Mesenchymal stem cell (in vitro differentiated cells and primary cell): ENCODE results near the gene KLHL3.

Source experiments
- DNase-seq: peaks from one replicate; pipeline ENCODE4 v3.0.0-alpha.2; 2013
- H2AFZ ChIP-seq: one replicate; pipeline ENCODE4 v1.6.1; 2013; ENCODE audit warnings: low read depth, mild to moderate bottlenecking, control low read depth, inconsistent platforms, low read length, moderate library complexity
- H2AK5ac ChIP-seq: 2 replicates; pipeline ENCODE4 v1.6.1; 2013; ENCODE audit warnings: low read length, moderate library complexity, mild to moderate bottlenecking, inconsistent platforms; ENCODE audit not compliant: severe bottlenecking
- H2BK120ac ChIP-seq: one replicate; pipeline ENCODE4 v1.6.1; 2013; ENCODE audit warnings: low read depth, mild to moderate bottlenecking, inconsistent platforms, low read length, moderate library complexity
- H2BK12ac ChIP-seq, 2 experiments: one replicate each; pipeline ENCODE4 v1.6.1; 2013; ENCODE audit warnings: inconsistent platforms in 2 of 2, low read length in 2 of 2, mild to moderate bottlenecking in 2 of 2, moderate library complexity in 2 of 2, control low read depth in 1 of 2
- H2BK15ac ChIP-seq: one replicate; pipeline ENCODE4 v1.6.1; 2013; ENCODE audit warnings: mild to moderate bottlenecking, low read depth, inconsistent platforms; ENCODE audit not compliant: poor library complexity, severe bottlenecking
- H2BK5ac ChIP-seq: 2 replicates; pipeline ENCODE4 v1.6.1; 2013; ENCODE audit warnings: low read depth, mild to moderate bottlenecking, low read length, control low read depth, inconsistent platforms; ENCODE audit not compliant: poor library complexity, severe bottlenecking
- H3K14ac ChIP-seq, 2 experiments: one replicate each; pipeline ENCODE4 v1.6.1; 2013; ENCODE audit warnings: inconsistent platforms in 2 of 2, low read length in 2 of 2, control low read depth in 1 of 2, mild to moderate bottlenecking in 1 of 2, moderate library complexity in 1 of 2
- H3K18ac ChIP-seq, 2 experiments: one replicate each; pipeline ENCODE4 v1.6.1; 2013; ENCODE audit warnings: inconsistent platforms in 2 of 2, low read length in 2 of 2, control low read depth in 1 of 2, low read depth in 1 of 2, mild to moderate bottlenecking in 1 of 2
- H3K23ac ChIP-seq, 2 experiments: one replicate each; pipeline ENCODE4 v1.6.1; 2013; ENCODE audit warnings: inconsistent platforms in 2 of 2, low read length in 2 of 2, mild to moderate bottlenecking in 2 of 2, moderate library complexity in 2 of 2, control low read depth in 1 of 2
- H3K27ac ChIP-seq: 2 replicates; pipeline ENCODE4 v1.5.1; 2013; ENCODE audit warnings: mild to moderate bottlenecking, moderate library complexity, low read length, control low read depth, inconsistent platforms; ENCODE audit not compliant: poor library complexity, severe bottlenecking
- H3K27me3 ChIP-seq, 2 experiments: 2 replicates each; pipeline versions ENCODE4 v1.6.1 to v1.7.0; 2013; ENCODE audit warnings: low read length in 2 of 2, mild to moderate bottlenecking in 2 of 2, moderate library complexity in 2 of 2, control low read depth in 1 of 2, inconsistent platforms in 1 of 2; ENCODE audit not compliant: control insufficient read depth in 1 of 2, insufficient read depth in 1 of 2
- H3K36me3 ChIP-seq, 2 experiments: 2 replicates each; pipeline versions ENCODE4 v1.6.1 to v1.7.0; 2013; ENCODE audit warnings: low read length in 2 of 2, control low read depth in 1 of 2, inconsistent platforms in 1 of 2, low read depth in 1 of 2, mild to moderate bottlenecking in 1 of 2; ENCODE audit not compliant: insufficient read depth in 2 of 2, control insufficient read depth in 1 of 2
- H3K4ac ChIP-seq, 2 experiments: one replicate each; pipeline ENCODE4 v1.6.1; 2013; ENCODE audit warnings: inconsistent platforms in 2 of 2, low read length in 2 of 2, mild to moderate bottlenecking in 2 of 2, moderate library complexity in 2 of 2, control low read depth in 1 of 2, low read depth in 1 of 2
- H3K4me1 ChIP-seq: 2 replicates; pipeline ENCODE4 v1.6.1; 2013; ENCODE audit warnings: low read depth, low read length, control low read depth; ENCODE audit not compliant: control insufficient read depth, insufficient read depth
- H3K4me2 ChIP-seq: 2 replicates; pipeline ENCODE4 v1.6.1; 2013; ENCODE audit warnings: low read length, mild to moderate bottlenecking, inconsistent platforms; ENCODE audit not compliant: poor library complexity, severe bottlenecking
- H3K4me3 ChIP-seq, 2 experiments: 2 replicates each; pipeline versions ENCODE4 v1.5.1 to v1.7.0; 2013; ENCODE audit warnings: low read length in 2 of 2, mild to moderate bottlenecking in 2 of 2, control low read depth in 1 of 2, low read depth in 1 of 2; ENCODE audit not compliant: insufficient read depth in 1 of 2
- H3K79me1 ChIP-seq: replicated peaks from 2 replicates; pipeline ENCODE4 v1.6.1; 2013; ENCODE audit warnings: mild to moderate bottlenecking, control low read depth, low read length, inconsistent platforms; ENCODE audit not compliant: poor library complexity, severe bottlenecking
- H3K9ac ChIP-seq: 2 replicates; pipeline ENCODE4 v1.7.0; 2013; ENCODE audit warnings: mild to moderate bottlenecking, low read length, moderate library complexity
- H3K9me3 ChIP-seq: 2 replicates; pipeline ENCODE4 v1.7.0; 2013; ENCODE audit warnings: mild to moderate bottlenecking, low read length; ENCODE audit not compliant: control insufficient read depth
- H4K8ac ChIP-seq: one replicate; pipeline ENCODE4 v1.6.1; 2013; ENCODE audit warnings: inconsistent platforms, mild to moderate bottlenecking, low read length, moderate library complexity
- H4K91ac ChIP-seq: one replicate; pipeline ENCODE4 v1.6.1; 2013; ENCODE audit warnings: mild to moderate bottlenecking, low read length, inconsistent platforms
- WGBS: methylation state at CpG from one replicate; pipeline ENCODE4 v1.1.7; 2013; ENCODE audit warnings: mixed read lengths; 5-methylcytosine and 5-hydroxymethylcytosine counted together

KLHL3 gene

DNA sequence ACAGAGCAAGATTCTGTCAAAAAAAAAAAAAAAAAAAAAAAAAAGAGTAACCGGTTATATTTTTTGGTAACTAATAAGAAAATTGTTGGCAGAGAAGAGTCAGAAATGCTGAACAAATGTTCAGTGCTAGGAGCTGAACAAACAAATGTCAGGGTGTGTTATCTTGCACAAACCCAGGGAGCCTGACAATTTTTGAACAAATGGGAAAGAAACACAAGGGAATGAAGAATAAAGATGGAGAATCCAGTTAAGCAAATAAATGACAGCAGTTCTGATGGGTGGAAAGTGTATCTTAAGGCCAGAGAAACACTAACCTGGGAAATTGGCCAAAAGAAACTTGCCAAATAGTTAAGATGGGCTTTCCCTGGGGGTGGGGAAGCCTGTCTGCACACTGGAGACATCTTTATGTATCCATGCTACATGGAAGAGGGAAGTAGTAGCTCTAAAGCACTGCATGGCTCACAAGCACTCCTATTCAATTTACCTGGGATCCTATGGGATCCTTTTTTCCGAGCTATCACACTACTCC, 23.7 kb downstream of the KLHL3 start:
- no peaks in the 10 kb centered on the region for H3K79me1 ChIP-seq
- 100% methylated on average over 1 of the region's 2 CpGs for WGBS

DNA sequence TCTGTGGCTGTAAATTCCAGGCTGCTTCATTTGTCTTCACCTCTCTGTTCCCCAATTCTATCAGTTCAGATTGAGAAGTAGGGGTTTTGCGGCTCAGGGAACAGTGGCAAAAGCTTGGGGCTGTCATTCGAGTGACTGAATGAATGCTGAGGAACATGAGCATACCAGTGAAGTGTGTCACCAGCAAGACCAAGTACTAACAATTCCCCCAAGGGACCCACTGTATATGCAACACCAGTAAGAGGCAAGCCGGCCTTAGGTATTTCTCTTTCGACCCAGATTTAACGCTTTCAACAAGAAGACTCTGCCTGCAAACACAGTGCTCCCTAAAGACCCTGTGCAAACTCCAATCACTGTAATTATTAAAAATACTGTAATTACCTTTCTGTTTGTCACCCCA, 25.8 kb downstream of the KLHL3 start:
- H2BK15ac ChIP-seq: no peak overlapping the region
- no peak overlapping the region for H2BK12ac ChIP-seq
- no peak overlapping the region for H3K4me2 ChIP-seq
- 49% methylated on average over 5 of the region's 5 CpGs for WGBS
- DNase-seq: peak; percentile 45
- no peak overlapping the region for H3K14ac ChIP-seq
- peaks cover 3% of the 10 kb centered on the region in 2 experiments for H3K36me3 ChIP-seq
- no peak overlapping the region for H3K9ac ChIP-seq
- no peak overlapping the region for H2AFZ ChIP-seq
- no peak overlapping the region for H2AK5ac ChIP-seq
- H3K4me1 ChIP-seq: no peaks in the 10 kb centered on the region
- no peak overlapping the region for H3K4ac ChIP-seq
- H3K27me3 ChIP-seq: no peaks in the 10 kb centered on the region
- H2BK5ac ChIP-seq: no peak overlapping the region
- no peak overlapping the region for H3K23ac ChIP-seq
- no peaks in the 10 kb centered on the region for H3K79me1 ChIP-seq
- H3K18ac ChIP-seq: no peak overlapping the region
- no peak overlapping the region for H3K27ac ChIP-seq
- H3K9me3 ChIP-seq: peaks cover 6% of the 10 kb centered on the region
- no peak overlapping the region for H2BK120ac ChIP-seq
- no peak overlapping the region for H4K91ac ChIP-seq
- no peak overlapping the region for H3K4me3 ChIP-seq
- no peak overlapping the region for H4K8ac ChIP-seq

More for the DNA sequence above, 23.7 kb downstream of the KLHL3 start:
- Histone ChIP-seq H2BK120ac (no peak overlapping the region), H3K27ac (no peak overlapping the region), H3K23ac (no peak overlapping the region), H2AFZ (no peak overlapping the region), H3K4ac (no peak overlapping the region), H3K9me3 (peaks cover 6% of the 10 kb centered on the region), H3K4me3 (no peak overlapping the region), H4K91ac (no peak overlapping the region), H2BK15ac (no peak overlapping the region), H3K18ac (no peak overlapping the region), H3K36me3 (peaks cover 3% of the 10 kb centered on the region in 2 experiments), H3K9ac (no peak overlapping the region), H3K14ac (no peak overlapping the region), H4K8ac (no peak overlapping the region), H3K4me2 (no peak overlapping the region), H3K4me1 (no peaks in the 10 kb centered on the region), H2BK12ac (no peak overlapping the region), H3K27me3 (no peaks in the 10 kb centered on the region), H2AK5ac (no peak overlapping the region), H2BK5ac (no peak overlapping the region)
- no peak for DNase-seq

DNA sequence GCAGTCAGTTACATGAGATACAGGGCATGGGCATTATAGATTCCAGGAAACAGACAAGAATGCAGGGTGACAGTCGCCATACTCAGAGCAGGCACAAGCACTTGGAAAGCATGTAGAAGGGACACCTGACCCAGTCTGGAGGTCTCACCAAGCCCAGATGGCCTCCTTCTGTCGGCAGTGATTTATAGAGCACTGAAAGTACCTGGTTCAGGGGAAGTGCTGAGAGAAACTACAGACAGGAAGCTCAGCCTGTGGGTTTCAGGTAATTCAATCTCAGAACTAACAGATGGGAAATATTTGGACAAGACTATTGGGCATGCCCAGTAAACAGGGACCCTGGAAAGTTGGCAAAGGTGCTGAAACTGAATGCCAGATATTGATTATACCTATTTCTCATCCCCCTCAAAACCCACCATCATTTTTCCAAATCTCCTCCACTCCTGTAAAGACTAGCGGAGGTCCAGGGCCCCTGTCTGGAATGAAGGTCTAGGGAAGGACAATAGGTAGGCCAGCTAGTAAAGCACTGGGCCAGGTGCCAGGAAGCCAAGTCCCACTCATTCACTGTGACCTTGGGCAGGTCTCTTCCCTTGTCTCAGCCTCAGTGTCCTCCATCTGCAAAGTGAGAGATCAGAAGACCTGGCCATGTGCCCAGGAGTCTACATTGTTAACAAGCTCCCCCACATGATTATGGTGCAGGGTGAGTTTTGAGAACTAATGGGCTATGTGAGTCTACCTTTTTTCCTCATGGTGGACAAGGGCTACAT, 26.9 kb downstream of the KLHL3 start:
- no peak overlapping the region for H3K4me3 ChIP-seq
- 87% methylated on average over 3 of the region's 3 CpGs for WGBS
- no peak overlapping the region for H2AFZ ChIP-seq
- H3K27ac ChIP-seq: no peak overlapping the region
- no peak overlapping the region for H4K8ac ChIP-seq
- H3K14ac ChIP-seq: no peak overlapping the region
- H2BK12ac ChIP-seq: no peak overlapping the region
- H3K23ac ChIP-seq: no peak overlapping the region
- no peaks in the 10 kb centered on the region for H3K79me1 ChIP-seq
- no peak for DNase-seq
- no peak overlapping the region for H2BK5ac ChIP-seq
- no peaks in the 10 kb centered on the region for H3K4me1 ChIP-seq
- no peaks in the 10 kb centered on the region for H3K27me3 ChIP-seq
- peaks cover 3% of the 10 kb centered on the region in 2 experiments for H3K36me3 ChIP-seq
- no peak overlapping the region for H2BK15ac ChIP-seq
- H3K18ac ChIP-seq: no peak overlapping the region
- H2BK120ac ChIP-seq: no peak overlapping the region
- H4K91ac ChIP-seq: no peak overlapping the region
- H3K9ac ChIP-seq: no peak overlapping the region
- no peak overlapping the region for H3K4me2 ChIP-seq
- peaks cover 6% of the 10 kb centered on the region for H3K9me3 ChIP-seq
- no peak overlapping the region for H2AK5ac ChIP-seq
- no peak overlapping the region for H3K4ac ChIP-seq

DNA sequence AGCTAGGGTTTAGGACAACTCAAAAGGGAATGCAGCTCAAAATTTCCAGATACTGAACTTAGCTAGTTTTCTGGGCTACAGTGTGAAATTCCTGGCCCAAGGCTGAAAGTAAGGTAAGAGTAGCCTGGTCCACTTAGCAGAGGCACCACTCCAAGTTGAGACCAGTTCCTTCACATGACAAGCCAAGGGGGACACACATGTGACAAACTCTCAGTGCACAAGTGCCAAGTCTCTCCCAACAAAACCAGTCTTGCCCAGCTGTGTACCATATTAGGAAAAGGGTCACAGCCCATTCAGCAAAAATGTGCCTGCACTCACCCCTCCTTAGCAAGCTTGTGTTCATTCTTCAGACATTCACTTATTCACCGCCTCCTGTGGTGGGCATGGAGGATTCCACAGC, 27.8 kb downstream of the KLHL3 start:
- H2BK120ac ChIP-seq: no peak overlapping the region
- no peak overlapping the region for H3K4ac ChIP-seq
- H2BK12ac ChIP-seq: no peak overlapping the region
- no peaks in the 10 kb centered on the region for H3K4me1 ChIP-seq
- H2BK5ac ChIP-seq: no peak overlapping the region
- H4K91ac ChIP-seq: no peak overlapping the region
- no peak overlapping the region for H3K27ac ChIP-seq
- no peak overlapping the region for H3K4me3 ChIP-seq
- H3K79me1 ChIP-seq: no peaks in the 10 kb centered on the region
- no peak overlapping the region for H3K18ac ChIP-seq
- no peak for DNase-seq
- peaks cover 3% of the 10 kb centered on the region in 2 experiments for H3K36me3 ChIP-seq
- no peak overlapping the region for H2BK15ac ChIP-seq
- H3K23ac ChIP-seq: no peak overlapping the region
- no peak overlapping the region for H3K14ac ChIP-seq
- H2AFZ ChIP-seq: no peak overlapping the region
- 100% methylated on average over 1 of the region's 1 CpG for WGBS
- H3K27me3 ChIP-seq: no peaks in the 10 kb centered on the region
- no peak overlapping the region for H3K9ac ChIP-seq
- H3K9me3 ChIP-seq: peaks cover 5% of the 10 kb centered on the region
- H2AK5ac ChIP-seq: no peak overlapping the region
- H4K8ac ChIP-seq: no peak overlapping the region
- no peak overlapping the region for H3K4me2 ChIP-seq
